ENCODE data around the gene FIBIN. TPM values are rescaled to one million over a fixed set of nuclear protein-coding genes. Genes with fewer than 3 reads are reported as not detected.

Gene FIBIN
- total RNA-seq, 1 donor from 2014 or later: 0.09 TPM

DNA sequence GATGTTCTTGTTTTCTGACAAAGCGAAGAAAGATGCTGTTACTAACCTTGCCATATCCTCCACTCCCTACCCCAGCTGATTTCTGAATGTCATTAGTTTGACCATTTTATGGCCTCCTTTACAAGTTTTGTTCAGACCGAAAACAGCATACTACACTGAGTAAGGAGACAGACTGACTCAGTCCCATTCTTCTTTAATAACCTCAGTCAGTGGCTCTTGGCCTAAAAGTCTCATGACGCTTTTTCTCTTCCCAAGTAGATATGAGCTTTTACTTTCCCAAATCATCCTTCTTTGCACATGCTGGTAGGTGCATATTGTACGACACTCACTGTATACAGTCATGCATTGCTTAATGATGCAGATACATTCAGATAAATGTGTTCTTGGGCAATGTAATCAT lies 8.0 kb upstream of the FIBIN start:
- Histone ChIP-seq H3K9ac (no peak overlapping the region), H3F3A (ENCODE audit: low read depth) (peaks cover 11% of the 10 kb centered on the region), H3K4me3 (no peak overlapping the region), H3K27ac (no peak overlapping the region), H3K27me3 (no peaks in the 10 kb centered on the region), H3K79me2 (ENCODE audit: low read depth) (no peaks in the 10 kb centered on the region), H4K20me1 (ENCODE audit: low read depth) (no peaks in the 10 kb centered on the region), H3K36me3 (no peaks in the 10 kb centered on the region), H3K4me2 (no peak overlapping the region), H3K9me3 (ENCODE audit: low read depth) (no peaks in the 10 kb centered on the region), H3K4me1 (peaks cover 15% of the 10 kb centered on the region), H2AFZ (replicated peaks) (no peak overlapping the region)
- peaks cover 12% of the 10 kb centered on the region for H3K4me1 Mint-ChIP-seq
- peaks cover 29% of the 10 kb centered on the region for H3K9me3 Mint-ChIP-seq
- H3K27me3 Mint-ChIP-seq (ENCODE audit: insufficient read depth, low read depth): no peaks in the 10 kb centered on the region
- no peak for TF ChIP-seq EZH2 (IDR thresholded peaks at IDR 0.05)
- no peak for TF ChIP-seq CTCF (IDR thresholded peaks at IDR 0.05)
- no peak for TF ChIP-seq EZH2phosphoT487 (IDR thresholded peaks at IDR 0.05)
- H3K4me3 Mint-ChIP-seq: no peak overlapping the region
- no peak overlapping the region for H3K27ac Mint-ChIP-seq
- no peaks in the 10 kb centered on the region for H3K36me3 Mint-ChIP-seq
- DNase-seq (ENCODE audit: low spot score): no peak

DNA sequence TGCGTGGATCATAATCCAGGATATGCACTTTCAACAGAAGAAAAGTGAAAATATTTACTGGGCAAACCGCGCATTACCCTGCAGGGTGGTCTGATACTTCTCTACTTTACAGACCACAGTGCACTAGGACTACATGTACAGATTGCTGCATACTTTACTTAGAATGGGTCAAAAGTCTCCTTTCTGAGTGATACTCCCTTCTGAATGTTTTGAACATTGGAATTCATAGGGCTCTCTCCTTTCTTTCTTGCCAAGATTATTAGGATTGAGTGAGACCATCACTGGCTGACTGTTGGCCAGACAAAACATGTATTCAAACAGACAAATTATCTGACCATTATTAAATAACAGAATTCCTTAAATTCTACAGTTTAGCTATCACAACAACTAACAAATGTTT lies 6.6 kb upstream of the FIBIN start:
- H3K4me1 ChIP-seq: peaks cover 15% of the 10 kb centered on the region
- no peaks in the 10 kb centered on the region for H3K36me3 Mint-ChIP-seq
- H3K9me3 Mint-ChIP-seq: peaks cover 19% of the 10 kb centered on the region
- TF ChIP-seq CTCF (IDR thresholded peaks at IDR 0.05) (no peak), EZH2phosphoT487 (IDR thresholded peaks at IDR 0.05) (no peak), EZH2 (IDR thresholded peaks at IDR 0.05) (no peak)
- no peak overlapping the region for H2AFZ ChIP-seq (replicated peaks)
- H3K4me1 Mint-ChIP-seq: peaks cover 13% of the 10 kb centered on the region
- peaks cover 11% of the 10 kb centered on the region for H3F3A ChIP-seq (ENCODE audit: low read depth)
- H3K36me3 ChIP-seq: no peaks in the 10 kb centered on the region
- H3K4me2 ChIP-seq: no peak overlapping the region
- no peaks in the 10 kb centered on the region for H3K79me2 ChIP-seq (ENCODE audit: low read depth)
- no peak overlapping the region for H3K27ac Mint-ChIP-seq
- H3K9me3 ChIP-seq (ENCODE audit: low read depth): no peaks in the 10 kb centered on the region
- no peaks in the 10 kb centered on the region for H4K20me1 ChIP-seq (ENCODE audit: low read depth)
- no peaks in the 10 kb centered on the region for H3K27me3 Mint-ChIP-seq (ENCODE audit: insufficient read depth, low read depth)
- no peak for DNase-seq (ENCODE audit: low spot score)
- no peak overlapping the region for H3K4me3 Mint-ChIP-seq
- no peak overlapping the region for H3K27ac ChIP-seq
- H3K27me3 ChIP-seq: no peaks in the 10 kb centered on the region
- no peak overlapping the region for H3K9ac ChIP-seq
- H3K4me3 ChIP-seq: no peak overlapping the region

DNA sequence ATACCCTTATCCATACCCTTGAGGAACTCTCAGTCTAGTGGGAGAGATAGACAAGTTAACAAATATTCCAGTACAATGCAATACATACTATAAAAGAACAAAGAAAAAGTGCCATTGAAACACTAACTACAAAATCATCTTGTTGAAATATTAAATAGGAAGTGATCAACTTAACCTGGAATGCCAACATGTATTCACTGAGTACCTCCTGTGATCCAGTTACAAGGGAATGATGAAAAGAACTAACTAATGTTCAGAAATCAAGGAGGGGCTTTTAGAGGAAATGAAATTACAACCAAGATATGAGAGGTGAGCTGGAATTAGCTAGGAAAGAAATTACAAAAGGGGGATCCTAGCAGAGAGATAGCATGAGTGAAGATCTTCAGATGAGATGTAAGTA lies 6.2 kb upstream of the FIBIN start:
- Histone ChIP-seq H3K27me3 (no peaks in the 10 kb centered on the region), H3F3A (ENCODE audit: low read depth) (peaks cover 11% of the 10 kb centered on the region), H3K9ac (no peak overlapping the region), H3K4me1 (peaks cover 15% of the 10 kb centered on the region), H3K79me2 (ENCODE audit: low read depth) (no peaks in the 10 kb centered on the region), H3K9me3 (ENCODE audit: low read depth) (no peaks in the 10 kb centered on the region), H3K36me3 (no peaks in the 10 kb centered on the region), H3K4me3 (no peak overlapping the region), H2AFZ (replicated peaks) (no peak overlapping the region), H3K27ac (no peak overlapping the region), H3K4me2 (no peak overlapping the region), H4K20me1 (ENCODE audit: low read depth) (no peaks in the 10 kb centered on the region)
- DNase-seq (ENCODE audit: low spot score): no peak
- Mint-ChIP-seq H3K27me3 (ENCODE audit: insufficient read depth, low read depth) (no peaks in the 10 kb centered on the region), H3K9me3 (peaks cover 15% of the 10 kb centered on the region), H3K27ac (no peak overlapping the region), H3K36me3 (no peaks in the 10 kb centered on the region), H3K4me3 (no peak overlapping the region), H3K4me1 (peaks cover 15% of the 10 kb centered on the region)
- TF ChIP-seq EZH2phosphoT487 (IDR thresholded peaks at IDR 0.05) (no peak), EZH2 (IDR thresholded peaks at IDR 0.05) (no peak), CTCF (IDR thresholded peaks at IDR 0.05) (no peak)
